ENCODE data around the gene GLDC. TPM values are rescaled to one million over a fixed set of nuclear protein-coding genes. Genes with fewer than 3 reads are reported as not detected.

The GLDC gene
- total RNA-seq: 0.50 and 0.58 TPM in 2 replicates

GRCh38 chr9:6645355-6646292 lies at the start of gene GLDC:
TSS of gene GLDC (minus strand) at chr9:6645729. CDS start at chr9:6645499, 230 bp downstream.

Other genes with a start within 250 kb of the GLDC start
- gene UHRF2, start 232.5 kb downstream of the GLDC start, total RNA-seq: 66.8 and 90.9 TPM in 2 replicates
- 30.4 and 30.8 TPM in 2 replicates for gene KDM4C, start 112.2 kb upstream of the GLDC start, total RNA-seq